H1 (cell line): ENCODE measurements around the gene AKR7A2. TPM values are rescaled to one million over a fixed set of nuclear protein-coding genes. Genes with fewer than 3 reads are reported as not detected.
A peak's percentile ranks its signal among the peaks of the same experiment; 100 is the strongest.
"Not testable (repeated sequence)": the region's sequence is repeated elsewhere in the genome, so short reads cannot be mapped to it uniquely, and the experiment has no call there.

Experiments used
- CTCF ChIA-PET: fragments of 300-600 bp; sonication (Branson Sonifier 250); formaldehyde crosslinking; loops from one replicate; lab custom pipeline; 2021; ENCODE audit not compliant: partially characterized antibody; lab: Charles Lee
- POLR2A ChIA-PET: fragments of 300-600 bp; sonication (Branson Sonifier 250); formaldehyde crosslinking; loops from one replicate; lab custom pipeline; 2021; ENCODE audit warnings: inconsistent platforms; ENCODE audit not compliant: partially characterized antibody; lab: Charles Lee
- DNase-seq, 2 experiments: peaks; one replicate each; pipeline versions ENCODE4 v3.0.0 to v3.0.0-alpha.2; 2010 to 2022; ENCODE audit warnings: low spot score in 2 of 2, low read depth in 1 of 2, mixed read lengths in 1 of 2
- FAIRE-seq: peaks from 2 replicates; lab custom pipeline; 2011; peaks lifted over from hg19 to GRCh38; lab: Jason Lieb, UNC
- H2AFZ ChIP-seq: 2 replicates; pipeline ENCODE4 v1.8.1; 2012; ENCODE audit warnings: low read length, inconsistent platforms
- H2AK5ac ChIP-seq: 2 replicates; pipeline ENCODE4 v1.6.1; 2013; ENCODE audit warnings: low read depth, low read length
- H2BK120ac ChIP-seq: replicated peaks from 2 replicates; pipeline ENCODE3; 2013; ENCODE audit warnings: low read depth, low read length, inconsistent platforms
- H2BK12ac ChIP-seq: 2 replicates; pipeline ENCODE4 v1.6.1; 2013; ENCODE audit warnings: low read depth, low read length
- H2BK15ac ChIP-seq: 2 replicates; pipeline ENCODE4 v1.6.1; 2013; ENCODE audit warnings: low read length
- H2BK20ac ChIP-seq: 2 replicates; pipeline ENCODE4 v1.6.1; 2013; ENCODE audit warnings: low read length
- H2BK5ac ChIP-seq: 2 replicates; pipeline ENCODE4 v1.6.1; 2013; ENCODE audit warnings: low read depth, low read length
- H3K14ac ChIP-seq: 2 replicates; pipeline ENCODE4 v1.6.1; 2013; ENCODE audit warnings: inconsistent platforms; ENCODE audit not compliant: insufficient read length
- H3K18ac ChIP-seq: 2 replicates; pipeline ENCODE4 v1.6.1; 2013; ENCODE audit warnings: low read length; ENCODE audit errors: extremely low read depth
- H3K23ac ChIP-seq: 2 replicates; pipeline ENCODE4 v1.6.1; 2013; ENCODE audit warnings: inconsistent platforms; ENCODE audit not compliant: insufficient read length
- H3K23me2 ChIP-seq: 2 replicates; pipeline ENCODE4 v1.6.1; 2013; ENCODE audit warnings: low read depth, low read length
- H3K27ac ChIP-seq: 2 replicates; pipeline ENCODE4 v1.6.1; 2011; ENCODE audit warnings: low read depth, low read length, inconsistent platforms
- H3K27me3 ChIP-seq, 4 experiments: replicated peaks in 1 of 4; 1 replicate in 1 of 4; 2 replicates in 3 of 4; pipeline versions ENCODE4 v1.6.1 to v1.8.1; 2011 to 2013; ENCODE audit warnings: low read length in 3 of 4, mild to moderate bottlenecking in 3 of 4, inconsistent platforms in 2 of 4, mixed read lengths in 2 of 4, moderate library complexity in 1 of 4; ENCODE audit not compliant: control insufficient read depth in 3 of 4, insufficient read depth in 3 of 4; ENCODE audit errors: extremely low read depth in 1 of 4
- H3K36me3 ChIP-seq, 4 experiments: 2 replicates each; pipeline versions ENCODE4 v1.6.1 to v1.8.1; 2011 to 2013; ENCODE audit warnings: mild to moderate bottlenecking in 4 of 4, low read length in 3 of 4, moderate library complexity in 2 of 4, control low read depth in 1 of 4, inconsistent platforms in 1 of 4; ENCODE audit not compliant: insufficient read depth in 4 of 4, control insufficient read depth in 2 of 4
- H3K4ac ChIP-seq: replicated peaks from 2 replicates; pipeline ENCODE3; 2013; ENCODE audit warnings: low read length, low read depth, mixed read lengths, inconsistent platforms; ENCODE audit not compliant: insufficient read length
- H3K4me1 ChIP-seq, 4 experiments: replicated peaks in 1 of 4; 1 replicate in 1 of 4; 2 replicates in 3 of 4; pipeline versions ENCODE4 v1.6.1 to v1.8.1; 2011 to 2013; ENCODE audit warnings: low read length in 3 of 4, inconsistent platforms in 2 of 4, mixed read lengths in 1 of 4; ENCODE audit not compliant: insufficient read depth in 4 of 4, control insufficient read depth in 3 of 4
- H3K4me2 ChIP-seq, 2 experiments: 2 replicates each; pipeline versions ENCODE4 v1.6.1 to v1.8.1; 2011 to 2013; ENCODE audit warnings: low read depth in 2 of 2, low read length in 2 of 2, control low read depth in 1 of 2, inconsistent platforms in 1 of 2, mild to moderate bottlenecking in 1 of 2; ENCODE audit not compliant: insufficient read depth in 1 of 2
- H3K4me3 ChIP-seq, 4 experiments: fragments of 200-600, 300-600 bp in 1 of 4; sonication (generic), shearing (Covaris generic), sonication (Bioruptor Twin) in 1 of 4; 2 replicates each; pipeline versions ENCODE4 v1.5.1 to v1.8.1; 2011 to 2016; ENCODE audit warnings: low read length in 4 of 4, low read depth in 3 of 4, control low read depth in 2 of 4, inconsistent platforms in 2 of 4, mild to moderate bottlenecking in 2 of 4, mixed read lengths in 1 of 4, moderate library complexity in 1 of 4; ENCODE audit not compliant: insufficient read depth in 2 of 4; ENCODE audit errors: extremely low read depth in 1 of 4
- H3K56ac ChIP-seq: replicated peaks from 2 replicates; pipeline ENCODE3; 2013; ENCODE audit warnings: low read depth, mild to moderate bottlenecking, mixed read lengths, low read length, inconsistent platforms; ENCODE audit not compliant: insufficient read length
- H3K79me1 ChIP-seq: 2 replicates; pipeline ENCODE4 v1.6.1; 2013; ENCODE audit warnings: low read depth, low read length, control low read depth
- H3K79me2 ChIP-seq, 2 experiments: 2 replicates each; pipeline versions ENCODE4 v1.6.1 to v1.8.1; 2012 to 2013; ENCODE audit warnings: low read length in 2 of 2, mild to moderate bottlenecking in 2 of 2, inconsistent platforms in 1 of 2; ENCODE audit not compliant: insufficient read depth in 2 of 2, control insufficient read depth in 1 of 2
- H3K9ac ChIP-seq, 4 experiments: replicated peaks in 1 of 4; 1 replicate in 1 of 4; 2 replicates in 3 of 4; pipeline versions ENCODE4 v1.6.1 to v1.8.1; 2011 to 2013; ENCODE audit warnings: low read depth in 3 of 4, low read length in 3 of 4, control low read depth in 2 of 4, mild to moderate bottlenecking in 2 of 4, moderate library complexity in 2 of 4, inconsistent platforms in 1 of 4; ENCODE audit errors: extremely low read depth in 1 of 4
- H3K9me3 ChIP-seq, 2 experiments: 2 replicates each; pipeline versions ENCODE4 v1.6.1 to v1.8.1; 2012 to 2013; ENCODE audit warnings: mild to moderate bottlenecking in 2 of 2, moderate library complexity in 2 of 2, control low read depth in 1 of 2, inconsistent platforms in 1 of 2, low read depth in 1 of 2, low read length in 1 of 2, mixed read lengths in 1 of 2; ENCODE audit not compliant: insufficient read depth in 2 of 2
- H4K20me1 ChIP-seq, 2 experiments: replicated peaks in 1 of 2; 2 replicates each; pipeline versions ENCODE3 to v1.8.1; 2011 to 2013; ENCODE audit warnings: inconsistent platforms in 2 of 2, low read length in 2 of 2, mild to moderate bottlenecking in 1 of 2; ENCODE audit not compliant: insufficient read depth in 2 of 2, control insufficient read depth in 1 of 2
- H4K5ac ChIP-seq: 2 replicates; pipeline ENCODE4 v1.6.1; 2013; ENCODE audit warnings: low read length, low read depth, mixed read lengths, inconsistent platforms; ENCODE audit not compliant: insufficient read length
- H4K8ac ChIP-seq: 2 replicates; pipeline ENCODE4 v1.8.0; 2013; ENCODE audit warnings: mild to moderate bottlenecking, moderate library complexity, low read length, inconsistent platforms; ENCODE audit not compliant: insufficient read depth; ENCODE audit errors: extremely low read depth
- H4K91ac ChIP-seq: replicated peaks from 2 replicates; pipeline ENCODE3; 2013; ENCODE audit warnings: low read length, mixed read lengths, inconsistent platforms; ENCODE audit not compliant: insufficient read length
- ASH2L ChIP-seq: fragments of 200-600, 300-600 bp; sonication (generic); IDR thresholded peaks from one replicate; pipeline ENCODE4 v1.7.1; 2017; ENCODE audit warnings: low read length
- E2F6 ChIP-seq: IDR thresholded peaks from 2 replicates; pipeline ENCODE4 v1.6.1; 2012; ENCODE audit warnings: inconsistent platforms
- EZH2 ChIP-seq: fragments of 200-600 bp; sonication (generic); IDR thresholded peaks from 2 replicates; pipeline ENCODE4 v1.7.1; 2012; ENCODE audit warnings: low read depth, mild to moderate bottlenecking, moderate library complexity, low read length, inconsistent platforms; ENCODE audit not compliant: severe bottlenecking
- KDM4A ChIP-seq: IDR thresholded peaks from one replicate; pipeline ENCODE4 v1.7.1; 2012; ENCODE audit warnings: low read depth, mild to moderate bottlenecking, moderate library complexity, low read length, inconsistent platforms; ENCODE audit not compliant: severe bottlenecking
- MAX ChIP-seq: IDR thresholded peaks from 2 replicates; pipeline ENCODE4 v1.6.1; 2012; ENCODE audit warnings: inconsistent platforms
- SUZ12 ChIP-seq: fragments of 200-600 bp; sonication (generic); IDR thresholded peaks from 2 replicates; pipeline ENCODE4 v1.6.1; 2012; ENCODE audit warnings: mild to moderate bottlenecking, inconsistent platforms, low read length, moderate library complexity, mixed read lengths
- WGBS, 2 experiments: shearing (Covaris generic) in 1 of 2; methylation state at CpG; one replicate each; pipeline versions ENCODE4 v1.1.6 to v1.1.7; 2013 to 2015; ENCODE audit warnings: low lambda C conversion rate in 2 of 2, mixed read lengths in 2 of 2, inconsistent platforms in 1 of 2, low coverage in 1 of 2, missing lambda C conversion rate in 1 of 2; ENCODE audit not compliant: insufficient replicate concordance in 2 of 2, insufficient coverage in 1 of 2, insufficient read length in 1 of 2; ENCODE audit errors: extremely low coverage in 1 of 2, missing lambda C conversion rate in 1 of 2; 5-methylcytosine and 5-hydroxymethylcytosine counted together
- polyA plus RNA-seq, 7 experiments: library from polyadenylated mRNA; depleted of rRNA in 3 of 7; stranded (reverse) in 5 of 7; unstranded in 2 of 7; fragments of >200 nt in 5 of 7; fragments of 200-250 nt in 2 of 7; gene quantifications; 1 replicate in 5 of 7; 2 replicates in 1 of 7; 4 replicates in 1 of 7; pipeline versions ENCODE4 v1.2.1 to v1.2.3, GENCODE V29; 2011 to 2013; ENCODE audit warnings: missing spikeins in 2 of 7, mixed read lengths in 2 of 7
- total RNA-seq: library from RNA; stranded (reverse); fragmentation: NEBNext Ultra II Directional; extraction: Animal tissue kit (Norgen Biotek cat#: 25700); gene quantifications from 2 replicates; pipeline ENCODE4 v1.2.1, GENCODE V29; 2021

The AKR7A2 gene
- total and polyA plus RNA-seq, 2 of the 8 experiments (the other 6 are each of a cell fraction or from before 2014, with no cell fraction given) = 32.0 to 48.3 TPM

GRCh38 chr1:19288324-19289241, 23.4 kb downstream of the AKR7A2 start, which contains the start of gene AKR7A3:
Gene AKR7A3 (minus strand): TSS chr1:19288770. CDS start chr1:19288709, 61 bp downstream.
- not testable (repeated sequence) for H3K14ac ChIP-seq, H2BK5ac ChIP-seq, H3K23me2 ChIP-seq, H3K4ac ChIP-seq
- peak; percentile 69 for TF ChIP-seq KDM4A
- TF ChIP-seq SUZ12 = peak; percentile 48; the same call in 1 of the 2 replicates
- peak; percentile 37 for TF ChIP-seq ASH2L
- TF ChIP-seq EZH2 = peak; percentile 58
- peak; percentile 55 for TF ChIP-seq MAX
- TF ChIP-seq E2F6 = peak; percentile 77
- TF ChIP-seq, all 59 proteins: peak for 6; not testable (repeated sequence) for 53
- not testable (repeated sequence) for H2BK120ac ChIP-seq, H3K18ac ChIP-seq, H3K9me3 ChIP-seq, H3K79me2 ChIP-seq, H4K91ac ChIP-seq, H3K4me1 ChIP-seq, H4K20me1 ChIP-seq, H3K56ac ChIP-seq, H2BK20ac ChIP-seq, H3K27ac ChIP-seq, H3K36me3 ChIP-seq, H3K79me1 ChIP-seq, H3K9ac ChIP-seq, FAIRE-seq, H4K5ac ChIP-seq, H2AK5ac ChIP-seq, H3K23ac ChIP-seq, H2BK15ac ChIP-seq
- H2BK12ac ChIP-seq = 0 out of 2 replicates have a peak within 1 kb of the TSS, but pooled peaks have one; percentile 3
- H3K4me3 ChIP-seq = peak within 1 kb of the TSS; percentile 31 to 64 (median 51); a peak in 7 of 8 replicates
- 25% methylated on average over 61 of the region's 82 CpGs; no CpG with 5 or more reads in 1 of the 2 experiments for WGBS, 2 experiments
- H3K27me3 ChIP-seq = peaks cover 8 to 26% (median 20%) of the 10 kb centered on the region in 4 experiments
- peak within 1 kb of the TSS; percentile 64 to 97 for H3K4me2 ChIP-seq
- DNase-seq = peak in 1 of 2 experiments; percentile 76
- ChIA-PET CTCF (interaction anchor here (0.6 to 1.3 kb wide), 3 partner anchors 25 to 615 kb away, joined by 3 read pairs; no protein-coding TSS in a partner anchor), POLR2A (interaction anchor here (0.6 to 1.8 kb wide), 8 partner anchors 9 to 37 kb away, joined by 3 to 7 read pairs (median 3); partner anchors contain the start of genes EMC1 and MRTO4)
- H4K8ac ChIP-seq = peak within 1 kb of the TSS; percentile 28; the same call in 1 of the 2 replicates
- peak within 1 kb of the TSS; percentile 85; the same call in 1 of the 2 replicates for H2AFZ ChIP-seq
